GM15510 (cell line): ENCODE data around the gene IL6R.

ENCODE experiments used
- POLR2A ChIP-seq: IDR thresholded peaks from 3 replicates; pipeline ENCODE4 v1.6.1; 2011; ENCODE audit warnings: borderline replicate concordance; ENCODE audit not compliant: insufficient read length; ENCODE audit errors: extremely low read depth

Gene IL6R

DNA sequence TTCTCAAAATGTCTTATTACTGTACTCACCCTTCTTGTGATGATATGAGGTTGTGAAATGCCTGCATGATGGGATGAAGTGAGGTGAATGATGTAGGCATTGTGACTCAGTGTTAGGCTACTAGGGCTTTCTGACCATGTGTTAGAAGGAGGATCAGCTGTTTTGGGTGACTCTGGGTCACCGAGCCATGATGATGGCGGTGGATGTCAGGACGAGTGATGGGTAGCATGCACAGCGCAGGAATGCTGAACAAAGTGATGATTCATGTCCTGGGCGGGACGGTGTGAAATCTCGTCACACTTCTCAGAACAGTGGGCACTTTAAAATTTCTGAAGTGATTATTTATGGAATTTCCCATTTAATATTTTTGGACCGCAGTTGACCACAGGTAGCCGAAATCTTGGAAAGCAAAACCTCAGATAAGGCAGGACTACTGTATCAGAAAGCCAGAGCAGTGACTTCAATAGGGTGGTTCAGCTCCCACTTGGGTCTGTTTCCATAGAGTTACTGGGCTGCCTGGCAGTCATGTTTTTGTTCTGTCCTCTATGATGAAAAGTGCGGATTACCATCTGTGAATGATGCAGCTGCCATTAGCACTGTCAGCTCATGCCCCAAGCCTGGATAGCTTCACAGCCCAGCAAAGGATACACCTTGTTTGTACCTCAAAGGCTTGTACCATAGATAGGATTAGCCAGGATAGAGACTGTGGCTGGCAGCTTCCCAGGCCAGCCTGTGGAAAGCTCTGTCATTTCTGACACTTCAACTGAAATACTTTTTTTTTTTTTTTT is 26.6 kb downstream of the IL6R start:
- no peak for TF ChIP-seq POLR2A

- no peak for TF ChIP-seq POLR2A
Observed at GRCh38 chr1:154433161-154433764, 28.1 kb downstream of the IL6R start.

- no peak for TF ChIP-seq POLR2A
Observed at GRCh38 chr1:154434346-154435085, 29.4 kb downstream of the IL6R start.

- TF ChIP-seq POLR2A: no peak
Observed at GRCh38 chr1:154435599-154436200, 30.6 kb downstream of the IL6R start.

DNA sequence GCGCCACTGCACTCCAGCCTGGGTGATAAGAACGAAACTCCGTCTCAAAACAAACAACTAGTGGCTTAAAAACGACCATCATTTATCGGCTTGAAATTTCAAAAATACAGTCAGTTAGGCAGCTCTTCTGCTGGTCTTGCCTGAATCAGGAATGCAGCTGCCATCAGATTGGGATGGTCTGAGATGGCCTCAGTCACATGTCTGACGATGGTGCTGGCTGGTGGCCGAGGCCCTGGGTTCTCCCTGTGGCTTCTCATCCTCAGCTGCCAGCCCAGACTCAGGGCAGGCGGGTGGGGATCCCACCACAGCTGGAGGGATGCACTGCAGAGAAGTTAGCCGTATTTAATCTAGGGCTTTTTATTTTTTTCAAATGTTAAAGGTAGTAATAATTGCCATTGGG is 31.3 kb downstream of the IL6R start:
- TF ChIP-seq POLR2A: no peak

GRCh38 chr1:154440036-154440804 is 35.1 kb downstream of the IL6R start:
- no peak for TF ChIP-seq POLR2A

DNA sequence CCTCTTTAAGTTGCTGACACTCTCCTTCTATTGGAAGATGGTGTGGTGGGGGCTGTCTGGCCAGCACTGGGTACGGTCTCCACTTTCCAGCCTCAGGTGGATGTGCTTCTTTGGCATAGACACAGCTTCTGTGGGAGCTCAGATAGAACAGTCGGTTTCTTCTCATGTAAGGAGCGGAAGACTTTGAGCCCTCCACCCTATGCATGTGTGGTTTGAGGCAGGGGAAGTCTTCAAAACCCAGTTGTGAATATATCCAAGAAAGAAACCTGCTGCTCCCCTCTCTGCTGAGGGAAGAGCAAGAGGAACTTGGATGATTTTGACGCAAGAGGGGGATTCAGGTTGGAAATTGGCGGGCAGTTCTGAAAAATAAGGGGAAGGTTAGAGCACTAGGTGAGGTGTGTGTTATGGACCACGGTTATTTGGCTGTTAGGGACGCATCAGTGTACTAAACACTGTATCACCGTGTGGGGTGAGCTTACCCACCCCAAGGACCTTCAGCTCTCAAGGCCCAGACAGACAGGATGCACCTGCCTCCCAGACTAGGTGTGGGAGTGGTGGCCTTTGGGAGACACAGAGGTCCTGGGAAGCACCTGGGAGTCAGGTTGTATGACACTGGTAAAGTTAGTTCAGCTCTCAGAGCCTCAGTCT is 36.2 kb downstream of the IL6R start:
- no peak for TF ChIP-seq POLR2A

GRCh38 chr1:154442006-154442740 is 37.0 kb downstream of the IL6R start:
- no peak for TF ChIP-seq POLR2A

DNA sequence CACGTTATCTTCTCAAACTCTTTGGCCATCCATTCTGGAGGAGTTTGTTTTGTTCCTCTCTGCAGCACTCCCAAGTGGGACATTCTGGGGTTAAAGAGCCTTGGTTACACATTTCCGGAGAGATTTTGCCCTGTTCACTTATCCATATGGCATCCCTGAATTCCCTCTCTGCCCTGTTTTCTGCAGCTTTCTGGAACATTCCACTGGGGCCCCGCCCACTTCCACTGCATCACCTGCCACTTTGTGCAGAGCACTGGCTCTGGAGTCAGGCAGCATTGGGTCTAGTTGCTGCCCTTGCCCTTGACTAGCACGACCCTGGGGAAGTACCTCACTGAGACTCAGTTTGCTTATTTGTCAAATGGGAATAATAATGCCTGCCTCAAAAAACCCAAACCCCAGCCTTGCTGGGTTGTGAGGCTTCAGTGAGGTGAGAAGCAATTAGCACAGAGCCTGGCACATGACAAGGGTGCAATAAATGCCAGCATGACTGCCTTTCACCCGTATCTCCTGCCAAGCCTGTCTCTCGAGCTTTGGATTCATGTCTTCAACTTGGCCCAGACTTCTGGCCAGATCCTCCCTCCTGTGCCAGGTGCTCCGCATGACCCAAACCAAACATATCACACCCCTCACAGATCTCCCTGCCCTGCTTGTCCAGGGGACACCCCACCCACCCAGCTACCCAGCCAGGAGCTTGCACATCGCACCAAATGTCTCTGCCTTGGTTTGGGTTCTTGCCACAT is 38.3 kb downstream of the IL6R start:
- TF ChIP-seq POLR2A: no peak

DNA sequence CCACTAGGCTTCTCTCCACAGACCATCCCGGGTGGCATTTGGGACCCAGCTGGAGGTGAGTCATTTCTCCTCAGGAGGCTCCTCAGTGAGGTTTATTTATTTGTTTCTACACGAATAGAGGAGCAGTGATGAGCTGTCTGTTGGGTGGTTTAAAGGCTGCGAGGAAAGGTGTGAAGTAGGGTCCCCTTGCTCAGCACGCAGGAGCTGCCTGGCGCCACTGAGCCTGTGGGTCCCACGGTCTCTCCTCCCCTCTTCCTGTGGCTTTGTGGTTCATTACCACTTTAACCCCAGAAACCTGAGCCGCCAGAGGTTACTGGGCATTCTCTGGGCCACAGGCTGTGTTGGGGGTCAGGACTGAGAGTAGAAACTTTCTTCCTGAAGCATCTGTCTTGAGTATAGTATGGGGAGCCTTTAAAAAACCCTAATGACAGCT is 39.9 kb downstream of the IL6R start:
- no peak for TF ChIP-seq POLR2A

GRCh38 chr1:154446292-154446691 is 41.1 kb downstream of the IL6R start:
- TF ChIP-seq POLR2A: no peak

- no peak for TF ChIP-seq POLR2A
Observed at GRCh38 chr1:154446789-154447188, 41.6 kb downstream of the IL6R start.

DNA sequence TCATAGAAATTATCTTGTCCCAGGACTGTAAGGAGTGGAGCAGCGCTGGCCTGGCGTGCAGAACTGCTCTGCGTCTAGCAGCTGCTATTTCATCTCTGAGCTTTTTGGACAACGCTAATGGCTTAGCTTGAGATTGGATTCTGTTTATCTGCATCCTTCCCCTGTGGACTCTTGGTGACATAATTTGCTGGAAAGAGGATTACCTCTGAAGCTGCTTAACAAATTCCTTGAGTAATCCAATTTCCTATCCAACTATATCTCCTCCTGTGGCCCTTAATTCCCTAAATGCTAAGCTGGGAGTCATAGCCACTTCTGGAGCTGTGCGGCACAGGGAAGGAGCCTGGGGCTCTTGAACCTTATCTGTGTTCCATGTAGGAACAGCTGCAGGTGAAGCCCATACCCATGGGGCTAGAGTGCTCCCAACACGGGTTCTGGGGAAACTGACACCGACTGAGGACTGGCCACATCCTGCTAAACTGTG is 43.2 kb downstream of the IL6R start:
- TF ChIP-seq POLR2A: no peak

GRCh38 chr1:154453161-154453560 is 48.0 kb downstream of the IL6R start:
- no peak for TF ChIP-seq POLR2A
